Activated CD8-positive, alpha-beta memory T cell treated with anti-CD3 and anti-CD28 coated beads, Interleukin-2, amount 50 U/mL, for 1 hour (primary cell): ENCODE data around the gene ASB18.

ENCODE experiments used
- DNase-seq: peaks from one replicate; pipeline ENCODE4 v3.0.0-alpha.2; 2020; ENCODE audit errors: extremely low read depth

The ASB18 gene

GRCh38 chr2:236208019-236208926 lies 55.9 kb downstream of the ASB18 start:
- DNase-seq, result no peak

DNA sequence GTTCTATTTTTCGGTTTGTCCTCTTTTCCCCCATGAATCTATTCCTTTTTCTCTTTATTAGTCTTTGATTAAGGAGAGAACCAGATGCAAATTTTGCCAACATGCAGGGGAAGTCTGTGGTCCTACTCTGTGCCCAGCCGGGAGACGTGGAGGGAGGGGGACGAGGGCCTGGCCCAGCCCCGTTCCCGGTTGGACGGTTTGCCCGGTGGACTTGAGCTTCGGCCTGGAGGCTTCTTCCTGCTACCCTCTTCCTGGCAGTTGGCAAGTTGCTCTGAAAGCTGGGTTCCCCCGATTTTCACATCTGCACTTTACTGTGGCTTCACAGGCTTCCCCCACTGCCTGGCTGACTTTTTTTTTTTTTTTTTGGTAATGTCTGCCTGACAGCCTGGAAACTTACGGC lies 56.7 kb downstream of the ASB18 start:
- no peak for DNase-seq

- no peak for DNase-seq
These were observed 58.1 kb downstream of the ASB18 start for GRCh38 chr2:236205867-236206645.

DNA sequence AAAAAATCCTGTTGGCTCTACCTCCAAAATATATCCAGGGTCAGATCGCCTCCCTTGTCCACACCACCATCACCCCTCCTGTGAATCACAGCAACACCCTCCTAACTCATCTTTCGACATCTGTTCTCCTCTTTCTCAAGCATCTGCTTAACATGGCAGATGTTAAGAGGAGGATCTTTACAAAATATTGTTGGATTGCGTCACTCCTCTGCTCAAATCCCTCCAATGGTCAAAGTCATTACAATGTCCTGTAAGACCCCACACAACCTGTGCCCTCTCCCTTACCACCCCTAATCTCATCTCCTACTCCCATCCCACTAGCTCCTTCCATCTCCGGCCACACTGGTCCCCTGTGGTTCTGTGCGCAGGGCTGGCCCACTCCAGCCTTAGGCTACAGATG lies 59.3 kb downstream of the ASB18 start:
- no peak for DNase-seq

GRCh38 chr2:236200378-236200777 lies 63.8 kb downstream of the ASB18 start:
- no peak for DNase-seq

GRCh38 chr2:236196366-236196765 lies 67.8 kb downstream of the ASB18 start:
- DNase-seq, result no peak

- no peak for DNase-seq
These were observed 68.5 kb downstream of the ASB18 start for GRCh38 chr2:236195726-236196125.

DNA sequence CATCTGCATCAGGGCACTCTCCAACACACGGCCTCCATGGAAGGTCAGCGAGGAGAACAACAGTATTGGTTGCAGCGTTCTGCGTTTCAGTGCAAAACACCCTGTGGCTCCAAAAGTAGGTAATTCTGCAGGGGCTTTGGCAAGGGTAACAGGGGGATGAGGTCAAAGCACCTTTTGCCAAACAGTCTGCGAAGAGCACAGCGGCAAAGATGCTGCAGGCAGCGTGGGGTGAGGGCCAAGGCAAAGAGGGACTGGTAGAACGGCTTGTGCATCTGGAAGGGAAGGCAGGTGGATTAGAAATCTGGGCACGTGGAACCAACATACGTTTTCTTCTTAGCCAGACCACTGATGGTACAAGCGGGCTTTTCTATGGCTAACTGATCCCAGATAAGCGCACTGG lies 69.4 kb downstream of the ASB18 start:
- DNase-seq, result no peak

DNA sequence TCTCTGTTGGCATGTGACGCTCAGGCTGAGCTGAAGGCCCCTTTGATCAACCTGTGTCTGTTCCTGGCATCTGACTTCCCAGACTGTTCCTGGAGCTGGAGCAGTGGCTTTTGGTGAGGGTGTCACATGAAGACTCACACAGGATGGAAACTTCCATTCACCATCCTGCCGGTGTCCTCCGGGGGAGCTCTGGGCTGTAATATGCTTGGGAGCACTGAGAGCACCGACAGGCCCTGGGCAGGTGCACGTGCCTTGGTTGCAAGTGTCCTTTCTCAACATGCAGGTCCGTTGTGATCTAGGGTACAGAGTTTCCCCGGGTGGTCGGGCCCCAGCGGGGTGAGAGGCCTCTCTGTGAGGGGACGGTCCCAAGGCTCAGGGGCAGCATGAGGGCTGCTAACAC lies 71.2 kb downstream of the ASB18 start:
- no peak for DNase-seq

DNA sequence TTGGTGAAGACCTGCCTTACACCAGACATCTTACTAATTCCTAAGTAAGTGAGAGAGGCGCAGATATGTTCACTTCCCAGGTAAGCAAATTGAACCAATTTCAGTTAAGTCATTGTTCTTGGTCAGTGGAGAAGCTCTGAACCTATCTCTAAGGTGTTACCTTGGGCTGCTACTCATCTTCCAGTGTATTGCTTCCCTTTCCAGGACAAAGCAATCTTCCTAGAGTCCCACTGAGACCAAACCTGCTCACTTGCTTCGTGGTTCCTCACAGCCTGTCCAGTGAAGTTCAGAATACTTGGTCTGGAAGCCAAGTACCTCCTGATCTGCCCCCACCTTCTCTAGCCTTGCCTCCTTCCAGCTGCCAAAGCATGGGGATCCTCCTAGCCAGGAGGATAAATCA lies 73.5 kb downstream of the ASB18 start:
- no peak for DNase-seq

DNA sequence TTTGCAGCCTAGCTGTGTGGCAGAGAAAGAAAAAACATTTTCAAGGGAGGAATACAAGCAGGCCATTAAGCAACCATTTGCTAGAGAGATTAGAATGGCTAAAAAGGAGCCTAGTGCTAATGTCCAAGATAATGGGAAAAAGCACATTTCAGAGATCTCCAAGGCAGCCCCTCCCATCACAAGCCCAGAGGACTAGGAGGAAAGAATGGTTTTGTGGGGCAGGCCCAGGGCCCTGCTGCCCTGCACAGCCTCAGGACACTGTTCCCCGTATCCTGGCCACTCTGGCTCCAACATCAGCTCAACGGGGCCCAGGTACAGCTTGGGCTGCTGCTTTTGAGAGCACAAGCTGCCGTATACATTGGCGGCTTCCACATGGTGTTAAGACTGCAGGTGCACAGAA lies 79.5 kb downstream of the ASB18 start:
- DNase-seq, result no peak

- no peak for DNase-seq
These were observed 83.3 kb downstream of the ASB18 start for GRCh38 chr2:236180831-236181453.

GRCh38 chr2:236180076-236180816 lies 84.0 kb downstream of the ASB18 start:
- DNase-seq, result no peak

DNA sequence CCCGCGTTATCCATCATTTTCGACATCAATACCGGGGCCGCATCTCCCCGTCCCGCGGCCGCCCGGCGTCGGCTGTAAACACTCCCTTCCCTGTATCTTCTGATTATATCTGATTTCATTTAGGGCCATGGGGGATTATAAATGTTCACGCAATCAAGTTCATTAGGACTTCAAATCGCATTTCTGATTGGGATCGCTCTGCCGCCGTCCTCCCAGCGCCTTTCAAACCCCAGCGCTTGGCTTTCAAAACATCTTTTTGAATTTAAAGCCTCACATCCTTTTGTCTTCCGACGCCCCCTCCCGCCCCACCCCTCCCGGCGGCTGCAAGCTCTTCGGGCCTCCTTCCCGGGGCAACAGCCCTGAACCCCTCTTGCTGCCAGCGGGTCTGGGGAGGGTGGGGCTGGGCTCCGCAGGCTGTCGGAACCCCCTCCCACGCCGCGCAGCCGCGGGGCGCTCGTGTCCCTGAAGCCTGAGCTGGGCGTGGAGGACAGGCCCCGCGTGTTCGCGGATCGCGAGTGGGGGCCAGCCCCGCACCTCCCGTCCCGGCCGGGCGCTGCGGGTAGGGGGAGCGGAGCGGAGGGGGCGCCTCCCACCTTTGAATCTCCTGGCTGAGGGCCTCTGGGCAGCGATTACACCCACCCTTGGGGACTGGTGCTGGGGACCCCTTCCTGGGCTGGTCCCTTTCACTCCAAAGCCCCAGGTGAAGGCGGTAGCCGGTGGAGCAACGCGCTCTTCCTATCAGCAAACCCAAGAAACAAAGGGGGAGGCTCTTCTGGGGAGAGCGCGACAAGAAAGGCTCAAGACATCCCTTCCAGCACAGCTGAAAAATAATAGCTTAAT lies 84.8 kb downstream of the ASB18 start:
- DNase-seq, result no peak

DNA sequence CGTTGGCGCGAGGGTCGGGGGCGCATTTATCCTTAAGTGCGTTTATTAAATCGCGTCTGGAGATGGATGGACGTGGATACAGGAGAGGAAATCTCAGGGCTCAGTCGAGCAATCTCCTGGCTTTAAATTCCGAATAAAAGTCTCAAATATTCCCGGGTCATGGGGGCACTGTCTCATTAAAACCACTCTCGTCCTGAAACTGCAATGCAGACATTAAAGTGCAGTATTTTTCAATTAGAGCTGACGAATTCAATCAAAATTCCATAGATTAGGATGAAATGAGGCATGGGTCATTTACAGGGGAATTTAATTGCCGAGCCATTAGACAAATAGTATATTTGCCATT lies 85.3 kb downstream of the ASB18 start:
- no peak for DNase-seq

DNA sequence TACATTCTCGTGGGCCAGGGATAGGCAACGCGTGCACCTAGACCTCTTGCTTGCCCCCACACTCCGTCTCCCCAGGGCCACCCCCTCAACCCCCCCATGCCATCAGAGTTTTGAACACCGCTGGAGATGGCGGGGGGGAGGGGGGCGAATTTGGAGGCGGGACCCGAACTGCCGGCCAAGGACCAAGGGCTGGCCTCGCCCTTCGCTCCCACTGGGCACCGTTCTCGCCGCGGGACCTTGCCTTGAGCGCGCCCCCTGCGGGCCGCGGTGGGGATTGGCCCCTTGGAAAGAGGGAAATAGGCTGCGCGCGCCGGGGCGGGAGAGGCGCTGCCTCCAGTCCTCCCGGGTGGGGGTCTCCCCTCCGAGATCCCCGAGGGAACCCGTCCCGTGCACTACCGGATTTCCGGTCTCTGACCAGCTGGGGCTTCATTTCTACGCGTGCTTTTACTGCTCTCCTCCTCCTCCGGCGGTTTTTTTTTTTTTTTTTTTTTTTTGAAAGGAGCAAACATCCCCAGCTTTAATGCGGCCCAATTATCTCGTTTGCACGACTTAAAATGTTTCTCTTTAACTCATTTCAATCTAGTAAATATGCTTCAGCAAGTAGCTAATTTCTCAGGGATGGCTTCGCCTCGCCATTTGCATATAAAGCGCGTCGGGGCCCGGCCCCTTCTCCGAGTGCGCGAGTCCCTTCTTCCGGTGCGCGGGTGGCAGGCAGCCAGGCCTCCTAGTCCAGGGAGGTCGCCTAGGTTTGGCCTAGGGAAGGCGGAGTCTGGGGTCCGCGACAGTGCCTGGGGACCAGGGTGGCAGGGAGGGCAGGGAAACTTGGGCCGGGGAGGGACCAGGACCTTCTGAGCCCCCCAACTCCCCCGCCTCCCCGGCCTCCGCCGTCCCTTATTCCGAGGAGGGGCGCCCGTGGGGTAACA lies 86.0 kb downstream of the ASB18 start:
- DNase-seq, result no peak

GRCh38 chr2:236177604-236177966 lies 86.6 kb downstream of the ASB18 start:
- DNase-seq, result no peak

DNA sequence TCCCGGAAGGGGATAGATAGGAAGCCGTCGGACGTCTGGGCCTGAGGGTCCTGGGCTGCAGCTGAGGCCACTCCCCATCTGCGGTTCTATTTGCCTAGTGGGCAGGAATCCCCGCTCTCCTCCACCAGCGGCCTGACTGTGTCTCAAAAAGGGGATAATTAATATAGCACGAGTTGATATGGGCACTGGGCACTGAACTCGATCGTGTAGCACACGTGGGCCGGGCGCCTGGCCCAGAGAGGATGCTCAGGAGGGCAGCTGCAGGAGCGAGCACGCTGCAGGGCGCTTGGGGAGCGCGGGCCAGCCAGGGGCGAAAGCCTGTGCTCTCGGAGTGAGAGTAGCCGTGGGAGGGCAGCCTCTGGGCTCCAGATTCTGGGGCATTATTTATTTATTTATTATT lies 87.3 kb downstream of the ASB18 start:
- DNase-seq, result no peak

- no peak for DNase-seq
These were observed 87.8 kb downstream of the ASB18 start for GRCh38 chr2:236176417-236176816.

- no peak for DNase-seq
These were observed 88.6 kb downstream of the ASB18 start for GRCh38 chr2:236175548-236176150.
